Astrocyte of the spinal cord (primary cell): ENCODE results near the gene SORBS2.
A peak's percentile ranks its signal among the peaks of the same experiment; 100 is the strongest.

Experiments
- DNase-seq: peaks from one replicate; pipeline ENCODE4 v3.0.0; 2011; ENCODE audit warnings: low read depth, low spot score
- H3K4me3 ChIP-seq: 2 replicates; pipeline ENCODE4 v1.5.1; 2011; ENCODE audit warnings: low read depth, mild to moderate bottlenecking, low read length, moderate library complexity
- CTCF ChIP-seq: IDR thresholded peaks from 2 replicates; pipeline ENCODE4 v1.5.1; 2012; ENCODE audit warnings: low read depth, mild to moderate bottlenecking, low read length, inconsistent platforms
- in situ Hi-C: cut with HindIII; loops from 2 replicates; pipeline ENCODE4 v1.10.0; 2017; ENCODE audit warnings: low sequenced_read_pairs

SORBS2 gene

GRCh38 chr4:185592845-185593488 lies 219.0 kb downstream of the SORBS2 start:
- in situ Hi-C loops, result no loop called here
- no peak overlapping the region for H3K4me3 ChIP-seq
- DNase-seq, result no peak
- no peak for TF ChIP-seq CTCF

GRCh38 chr4:185592438-185592837 lies 219.6 kb downstream of the SORBS2 start:
- no peak for TF ChIP-seq CTCF
- DNase-seq, result no peak
- in situ Hi-C loops, result no loop called here
- H3K4me3 ChIP-seq, result no peak overlapping the region

GRCh38 chr4:185591679-185592141 lies 220.3 kb downstream of the SORBS2 start:
- TF ChIP-seq CTCF, result no peak
- no peak overlapping the region for H3K4me3 ChIP-seq
- in situ Hi-C loops, result no loop called here
- no peak for DNase-seq

GRCh38 chr4:185590982-185591381 lies 221.0 kb downstream of the SORBS2 start:
- in situ Hi-C loops, result no loop called here
- TF ChIP-seq CTCF, result no peak
- DNase-seq, result no peak
- H3K4me3 ChIP-seq, result no peak overlapping the region

- DNase-seq, result peak; percentile 88
- TF ChIP-seq CTCF, result no peak
- no peak overlapping the region for H3K4me3 ChIP-seq
- in situ Hi-C loops, result no loop called here
Measured at GRCh38 chr4:185589067-185589836, 222.7 kb downstream of the SORBS2 start.

GRCh38 chr4:185587427-185588161 lies 224.4 kb downstream of the SORBS2 start:
- no peak for TF ChIP-seq CTCF
- no peak overlapping the region for H3K4me3 ChIP-seq
- in situ Hi-C loops, result no loop called here
- no peak for DNase-seq
